Measurements from ENCODE around the gene CCDC88A.

The CCDC88A gene

GRCh38 chr2:55422876-55423665 is 3.4 kb upstream of the CCDC88A start:
- no peak for DNase-seq

- no peak for DNase-seq
These were observed 1.7 kb upstream of the CCDC88A start for GRCh38 chr2:55421326-55421725.

- no peak for DNase-seq
These were observed 1.2 kb upstream of the CCDC88A start for GRCh38 chr2:55420871-55421270.

GRCh38 chr2:55420439-55420725 is 726 bp upstream of the CCDC88A start:
- DNase-seq: no peak

GRCh38 chr2:55419233-55419678 is 400 bp downstream of the CCDC88A start:
- peak; percentile 23 for DNase-seq

- no peak for DNase-seq
These were observed 984 bp downstream of the CCDC88A start for GRCh38 chr2:55418512-55419232.

- DNase-seq: no peak
These were observed 1.6 kb downstream of the CCDC88A start for GRCh38 chr2:55418072-55418471.

- DNase-seq: no peak
These were observed 2.7 kb downstream of the CCDC88A start for GRCh38 chr2:55416786-55417568.

GRCh38 chr2:55415300-55415699 is 4.4 kb downstream of the CCDC88A start:
- DNase-seq: no peak

GRCh38 chr2:55408918-55409868 is 10.5 kb downstream of the CCDC88A start:
- no peak for DNase-seq

GRCh38 chr2:55408098-55408882 is 11.4 kb downstream of the CCDC88A start:
- no peak for DNase-seq

- no peak for DNase-seq
These were observed 14.5 kb downstream of the CCDC88A start for GRCh38 chr2:55405116-55405515.

- no peak for DNase-seq
These were observed 16.2 kb downstream of the CCDC88A start for GRCh38 chr2:55403256-55403998.

GRCh38 chr2:55401124-55401523 is 18.5 kb downstream of the CCDC88A start:
- no peak for DNase-seq

GRCh38 chr2:55400332-55400731 is 19.3 kb downstream of the CCDC88A start:
- DNase-seq: no peak

- DNase-seq: no peak
These were observed 19.8 kb downstream of the CCDC88A start for GRCh38 chr2:55399815-55400214.

- no peak for DNase-seq
These were observed 23.7 kb downstream of the CCDC88A start for GRCh38 chr2:55395724-55396605.

GRCh38 chr2:55391615-55392242 is 27.9 kb downstream of the CCDC88A start:
- DNase-seq: no peak

- no peak for DNase-seq
These were observed 28.5 kb downstream of the CCDC88A start for GRCh38 chr2:55391155-55391554.

Measured in stimulated activated CD4-positive, alpha-beta T cell treated with anti-CD3 and anti-CD28 coated beads, Interleukin-1b, Interleukin-23, amount 100 ng/mL, for 48 hours (primary cell).